Cardiac fibroblast (primary cell): ENCODE data around the gene OPN3.

Experiments used
- DNase-seq, 2 donors: peaks; one replicate each; pipeline versions ENCODE4 v3.0.0 to v3.0.0-alpha.2; 2010; ENCODE audit warnings: low read depth in 2 of 2
- H3K4me3 ChIP-seq, 2 donors: replicated peaks in 1 of 2; 1 replicate in 1 of 2; 2 replicates in 1 of 2; pipeline ENCODE4 v1.5.1; 2011; ENCODE audit warnings: low read depth in 2 of 2, low read length in 2 of 2, mild to moderate bottlenecking in 2 of 2, moderate library complexity in 1 of 2
- TF ChIP-seq, protein P1 (sequence below): IDR thresholded peaks from one replicate; pipeline ENCODE4 v1.5.1; 2011; ENCODE audit warnings: low read depth, mild to moderate bottlenecking, low read length, inconsistent platforms

Gene OPN3

DNA sequence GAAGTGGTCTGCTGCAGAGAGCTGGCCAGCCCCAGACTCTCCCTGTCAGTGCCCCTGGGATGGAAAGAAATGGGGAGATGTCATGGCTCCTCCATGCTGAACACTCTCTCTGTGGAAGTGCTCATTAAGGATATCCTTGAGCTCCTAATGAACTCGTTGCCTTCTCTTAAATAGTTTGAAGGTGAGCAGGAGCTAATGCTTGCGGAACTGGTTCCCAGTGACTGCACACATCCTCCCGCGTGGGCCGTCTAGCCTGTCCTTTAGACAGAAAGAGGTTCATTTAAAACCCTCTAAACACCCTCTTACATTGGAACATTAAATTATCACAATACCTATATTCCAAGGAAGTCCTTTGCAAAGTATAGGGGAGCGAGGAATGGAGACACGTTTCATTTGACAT lies 6.0 kb upstream of the OPN3 start:
- no peak overlapping the region for H3K4me3 ChIP-seq
- DNase-seq: no peak
- TF ChIP-seq, protein P1, sequence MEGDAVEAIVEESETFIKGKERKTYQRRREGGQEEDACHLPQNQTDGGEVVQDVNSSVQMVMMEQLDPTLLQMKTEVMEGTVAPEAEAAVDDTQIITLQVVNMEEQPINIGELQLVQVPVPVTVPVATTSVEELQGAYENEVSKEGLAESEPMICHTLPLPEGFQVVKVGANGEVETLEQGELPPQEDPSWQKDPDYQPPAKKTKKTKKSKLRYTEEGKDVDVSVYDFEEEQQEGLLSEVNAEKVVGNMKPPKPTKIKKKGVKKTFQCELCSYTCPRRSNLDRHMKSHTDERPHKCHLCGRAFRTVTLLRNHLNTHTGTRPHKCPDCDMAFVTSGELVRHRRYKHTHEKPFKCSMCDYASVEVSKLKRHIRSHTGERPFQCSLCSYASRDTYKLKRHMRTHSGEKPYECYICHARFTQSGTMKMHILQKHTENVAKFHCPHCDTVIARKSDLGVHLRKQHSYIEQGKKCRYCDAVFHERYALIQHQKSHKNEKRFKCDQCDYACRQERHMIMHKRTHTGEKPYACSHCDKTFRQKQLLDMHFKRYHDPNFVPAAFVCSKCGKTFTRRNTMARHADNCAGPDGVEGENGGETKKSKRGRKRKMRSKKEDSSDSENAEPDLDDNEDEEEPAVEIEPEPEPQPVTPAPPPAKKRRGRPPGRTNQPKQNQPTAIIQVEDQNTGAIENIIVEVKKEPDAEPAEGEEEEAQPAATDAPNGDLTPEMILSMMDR: no peak

DNA sequence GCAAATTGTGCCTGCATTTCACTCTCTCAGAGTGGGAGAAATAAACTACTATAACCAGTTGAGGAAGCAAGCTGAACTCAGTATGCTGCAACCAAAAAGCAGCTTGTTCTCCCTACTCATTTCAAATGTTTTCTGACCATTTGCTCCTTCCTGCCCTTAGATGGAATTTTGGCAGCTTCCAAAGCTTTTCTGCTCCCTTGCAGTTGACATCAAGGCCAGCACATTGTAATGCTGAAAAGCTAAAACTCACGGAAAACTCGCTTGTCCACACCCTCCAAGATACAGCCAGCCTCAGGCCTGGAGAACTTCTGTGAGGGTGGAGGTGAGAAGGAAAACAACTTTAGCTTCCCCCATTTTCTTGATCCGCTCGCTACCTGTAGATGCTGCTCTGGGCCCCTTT lies 5.0 kb upstream of the OPN3 start:
- H3K4me3 ChIP-seq: no peak overlapping the region
- DNase-seq: peak in 1 of 2 donors; percentile 32
- TF ChIP-seq, protein P1: no peak

DNA sequence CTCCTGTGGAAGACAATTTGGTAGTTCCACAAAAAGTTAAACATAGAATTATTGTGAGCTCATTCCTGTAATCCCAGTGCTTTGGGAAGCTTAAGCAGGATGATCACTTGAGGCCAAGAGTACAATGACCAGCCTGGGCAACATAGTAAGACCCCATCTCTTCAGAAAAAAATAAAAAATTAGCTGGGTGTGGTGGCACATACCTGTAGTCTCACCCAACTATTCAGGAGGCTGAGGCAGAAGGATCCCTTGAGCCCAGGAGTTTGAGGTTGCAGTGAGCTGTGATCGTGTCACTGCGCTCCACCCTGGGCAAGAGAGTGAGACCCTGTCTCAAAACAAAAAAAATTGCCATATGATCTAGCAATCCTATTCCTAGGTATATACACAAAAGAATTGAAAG lies 4.1 kb upstream of the OPN3 start:
- DNase-seq: no peak
- TF ChIP-seq, protein P1: no peak
- H3K4me3 ChIP-seq: no peak overlapping the region

DNA sequence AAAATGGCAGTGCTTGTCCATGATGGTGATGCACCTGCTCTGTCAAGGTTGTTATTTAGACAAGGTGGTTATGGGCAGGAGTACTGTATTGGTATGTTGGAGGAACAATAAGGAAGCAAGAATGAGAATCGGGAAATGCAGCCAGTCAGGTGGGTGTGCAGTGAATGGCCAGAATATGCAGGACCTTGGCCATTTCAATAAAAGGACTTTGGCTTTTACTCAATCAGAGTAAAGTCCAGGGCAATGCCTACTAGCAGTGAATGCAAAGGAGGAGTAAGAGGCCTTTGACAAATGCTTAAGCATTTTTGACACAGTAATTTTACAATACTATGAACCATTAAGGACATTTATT lies 2.4 kb upstream of the OPN3 start:
- no peak overlapping the region for H3K4me3 ChIP-seq
- TF ChIP-seq, protein P1: no peak
- DNase-seq: no peak

DNA sequence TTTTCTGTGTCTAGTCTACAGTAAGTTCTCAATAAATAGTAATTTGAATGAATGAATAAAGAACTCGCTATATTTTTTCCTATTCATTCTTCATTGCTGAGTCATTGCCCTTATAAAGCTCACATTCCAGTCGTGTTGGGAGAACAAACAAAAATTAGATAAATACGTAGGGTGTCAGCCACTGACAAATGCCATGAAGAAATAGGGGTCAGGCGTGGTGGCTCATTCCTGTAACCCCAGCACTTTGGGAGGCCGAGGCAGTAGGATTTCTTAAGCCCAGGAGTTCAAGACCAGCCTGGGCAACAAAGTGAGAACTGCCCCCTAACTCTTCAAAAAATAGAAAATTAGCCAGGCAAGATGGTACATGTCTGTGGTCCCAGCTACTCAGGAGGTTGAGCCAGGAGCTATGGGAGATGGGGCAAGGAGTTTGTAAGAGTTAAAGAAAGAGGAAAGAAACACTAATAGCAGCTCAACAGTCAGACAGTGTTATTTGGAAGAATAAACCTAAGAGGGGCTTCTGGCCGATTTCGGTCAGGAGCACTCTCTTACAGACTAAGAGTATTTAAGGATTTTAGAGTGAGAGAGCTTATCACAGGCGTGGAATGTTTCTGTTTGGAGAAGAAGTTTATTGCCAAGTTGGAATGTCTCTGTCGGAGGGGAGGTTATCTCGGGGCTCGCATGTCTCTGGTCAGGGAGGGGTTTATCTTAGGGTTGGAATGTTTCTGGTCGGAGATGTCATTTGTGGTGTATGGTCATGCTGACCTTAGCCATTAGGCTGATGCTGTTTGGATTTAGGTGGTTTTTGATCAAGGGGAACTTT lies 1.8 kb upstream of the OPN3 start:
- TF ChIP-seq, protein P1: no peak
- DNase-seq: peak; percentile 74 to 89
- no peak overlapping the region for H3K4me3 ChIP-seq

DNA sequence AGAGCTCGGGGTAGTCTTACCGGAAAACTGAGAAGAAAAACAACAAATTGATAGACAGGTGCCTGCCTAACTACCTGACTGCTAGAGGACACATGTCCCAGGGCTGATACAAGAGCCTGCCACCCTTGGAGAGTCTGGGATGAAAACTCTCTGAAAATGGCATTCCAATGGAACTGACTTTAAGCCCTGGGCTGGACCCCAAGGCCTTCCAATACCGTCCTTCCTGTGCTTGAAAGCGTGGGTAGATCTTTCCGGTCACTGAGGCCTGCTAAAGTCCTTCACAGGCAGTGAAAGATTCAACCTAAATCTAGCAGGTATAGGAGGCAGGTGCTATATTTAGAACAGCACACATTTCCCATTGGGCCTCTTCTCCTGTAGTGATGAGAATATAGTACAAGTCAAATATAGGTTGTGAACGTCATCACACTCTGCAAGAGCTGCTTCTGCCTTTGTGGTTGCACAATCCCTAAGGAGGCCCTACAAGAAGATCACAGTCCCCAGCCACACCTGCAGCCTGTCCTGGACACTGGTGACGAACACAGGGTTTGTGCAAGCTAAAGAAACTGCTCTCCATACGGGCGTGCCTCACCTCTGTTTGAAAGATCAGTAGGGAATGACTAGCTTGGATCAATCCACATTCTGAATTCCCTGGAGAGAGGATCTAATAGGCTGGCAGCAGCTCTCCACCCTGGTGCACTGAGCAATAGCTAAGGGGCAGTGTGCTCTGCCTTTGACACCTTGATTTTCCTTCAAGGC lies 876 bp upstream of the OPN3 start:
- peak in 1 of 2 donors; percentile 40 for DNase-seq
- TF ChIP-seq, protein P1: no peak
- H3K4me3 ChIP-seq: no peak overlapping the region
